Calu3 (cell line): ENCODE data around the gene PSMG3. TPM values are rescaled to one million over a fixed set of nuclear protein-coding genes. Genes with fewer than 3 reads are reported as not detected.

Source experiments
- BruUV-seq: library from RNA; stranded (reverse); fragments of 400-500 nt; replicated peaks from 2 replicates; lab custom pipeline; 2021; lab: Mats Ljungman, UMichigan
- CTCF ChIA-PET: fragments of 300-600 bp; sonication (Branson Sonifier 250); formaldehyde crosslinking; loops from one replicate; lab custom pipeline; 2022; ENCODE audit warnings: antibody characterized with exemption; lab: Charles Lee
- DNase-seq: peaks from one replicate; pipeline ENCODE4 v3.0.0; 2022
- H3K27ac Mint-ChIP-seq: one replicate; pipeline ENCODE4 v1.8.0; 2022; ENCODE audit warnings: mixed read lengths; ENCODE audit not compliant: unreplicated experiment
- H3K27me3 Mint-ChIP-seq: one replicate; pipeline ENCODE4 v1.8.0; 2022; ENCODE audit warnings: mixed read lengths; ENCODE audit not compliant: unreplicated experiment
- H3K36me3 Mint-ChIP-seq: one replicate; pipeline ENCODE4 v1.8.0; 2022; ENCODE audit warnings: mild to moderate bottlenecking, moderate library complexity, mixed read lengths; ENCODE audit not compliant: insufficient read depth, unreplicated experiment
- H3K4me1 Mint-ChIP-seq: one replicate; pipeline ENCODE4 v1.8.0; 2022; ENCODE audit warnings: mild to moderate bottlenecking, low read depth, mixed read lengths; ENCODE audit not compliant: unreplicated experiment
- H3K4me3 Mint-ChIP-seq: one replicate; pipeline ENCODE4 v1.8.0; 2022; ENCODE audit warnings: mild to moderate bottlenecking, low read depth, moderate library complexity, mixed read lengths; ENCODE audit not compliant: unreplicated experiment
- H3K9me3 Mint-ChIP-seq: one replicate; pipeline ENCODE4 v1.8.0; 2022; ENCODE audit warnings: low read depth, mixed read lengths; ENCODE audit not compliant: unreplicated experiment
- intact Hi-C: fragments of 100-400 bp; cut with micrococcal nuclease; formaldehyde crosslinking; loops from one replicate; pipeline ENCODE4 v1.10.0; 2022; ENCODE audit not compliant: unreplicated experiment
- total RNA-seq: library from RNA; stranded (reverse); gene quantifications from 2 replicates; pipeline ENCODE4 v1.2.3, GENCODE V29; 2022
- TF ChIP-seq, protein P1 (sequence below): fragments of 200-600 bp; IDR thresholded peaks from one replicate; pipeline ENCODE4 v1.8.0; 2022; ENCODE audit warnings: antibody characterized with exemption; ENCODE audit not compliant: unreplicated experiment

PSMG3 gene
- total RNA-seq, 1 experiment from 2014 or later: 64.0 TPM

DNA sequence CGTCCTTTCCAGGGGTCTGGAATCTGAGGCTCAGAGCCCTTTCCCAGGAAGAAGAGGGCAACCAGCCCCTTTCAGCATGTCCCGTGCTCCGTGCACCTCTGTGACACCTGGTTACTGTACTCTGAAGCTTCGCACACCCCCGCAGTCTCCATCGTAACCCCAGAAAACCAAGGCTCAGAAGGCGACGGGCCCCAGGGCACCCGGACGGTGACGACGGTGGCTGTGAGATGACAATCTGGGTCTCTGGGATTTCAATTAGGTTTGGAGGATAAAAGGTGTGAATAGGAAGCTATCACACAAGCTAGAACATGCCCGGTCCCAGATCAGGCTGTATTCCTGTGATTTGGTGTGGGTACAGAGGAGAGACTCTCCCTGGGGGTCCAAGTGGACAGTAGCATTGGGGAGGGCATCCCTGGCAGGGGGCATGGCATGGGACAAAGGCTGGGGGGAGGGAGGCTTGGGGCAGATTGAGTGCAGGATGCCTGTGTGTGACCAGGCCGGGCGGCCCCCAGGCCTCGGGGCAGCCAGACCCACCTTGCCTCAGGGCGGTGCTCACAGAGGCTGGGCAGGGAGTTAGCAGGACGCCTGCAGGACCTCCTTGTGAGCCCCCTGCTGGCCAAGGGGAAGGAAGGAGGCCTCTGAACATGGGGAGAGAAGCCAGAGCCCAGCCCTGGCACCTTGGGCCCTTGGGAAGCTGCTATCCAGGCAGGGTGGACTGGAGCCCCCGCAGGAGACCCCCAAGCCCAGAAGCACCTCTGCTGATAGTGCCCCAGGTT is 23.4 kb upstream of the PSMG3 start:
- H3K27me3 Mint-ChIP-seq: peaks cover 100% of the 10 kb centered on the region
- H3K4me1 Mint-ChIP-seq: no peaks in the 10 kb centered on the region
- intact Hi-C loops: no loop called here
- CTCF ChIA-PET: no interaction called here
- TF ChIP-seq, protein P1, sequence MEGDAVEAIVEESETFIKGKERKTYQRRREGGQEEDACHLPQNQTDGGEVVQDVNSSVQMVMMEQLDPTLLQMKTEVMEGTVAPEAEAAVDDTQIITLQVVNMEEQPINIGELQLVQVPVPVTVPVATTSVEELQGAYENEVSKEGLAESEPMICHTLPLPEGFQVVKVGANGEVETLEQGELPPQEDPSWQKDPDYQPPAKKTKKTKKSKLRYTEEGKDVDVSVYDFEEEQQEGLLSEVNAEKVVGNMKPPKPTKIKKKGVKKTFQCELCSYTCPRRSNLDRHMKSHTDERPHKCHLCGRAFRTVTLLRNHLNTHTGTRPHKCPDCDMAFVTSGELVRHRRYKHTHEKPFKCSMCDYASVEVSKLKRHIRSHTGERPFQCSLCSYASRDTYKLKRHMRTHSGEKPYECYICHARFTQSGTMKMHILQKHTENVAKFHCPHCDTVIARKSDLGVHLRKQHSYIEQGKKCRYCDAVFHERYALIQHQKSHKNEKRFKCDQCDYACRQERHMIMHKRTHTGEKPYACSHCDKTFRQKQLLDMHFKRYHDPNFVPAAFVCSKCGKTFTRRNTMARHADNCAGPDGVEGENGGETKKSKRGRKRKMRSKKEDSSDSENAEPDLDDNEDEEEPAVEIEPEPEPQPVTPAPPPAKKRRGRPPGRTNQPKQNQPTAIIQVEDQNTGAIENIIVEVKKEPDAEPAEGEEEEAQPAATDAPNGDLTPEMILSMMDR: peak; percentile 76
- no peaks in the 10 kb centered on the region for H3K9me3 Mint-ChIP-seq
- BruUV-seq: no TSS peak
- no peaks in the 10 kb centered on the region for H3K36me3 Mint-ChIP-seq
- H3K4me3 Mint-ChIP-seq: no peak overlapping the region
- no peak overlapping the region for H3K27ac Mint-ChIP-seq
- peak; percentile 70 for DNase-seq

GRCh38 chr7:1592299-1592871 is 22.6 kb upstream of the PSMG3 start:
- H3K27ac Mint-ChIP-seq: no peak overlapping the region
- DNase-seq: no peak
- H3K27me3 Mint-ChIP-seq: peaks cover 100% of the 10 kb centered on the region
- H3K4me1 Mint-ChIP-seq: no peaks in the 10 kb centered on the region
- H3K36me3 Mint-ChIP-seq: peaks cover 2% of the 10 kb centered on the region
- CTCF ChIA-PET: no interaction called here
- no peak overlapping the region for H3K4me3 Mint-ChIP-seq
- H3K9me3 Mint-ChIP-seq: no peaks in the 10 kb centered on the region
- intact Hi-C loops: no loop called here
- TF ChIP-seq, protein P1: no peak
- no TSS peak for BruUV-seq

GRCh38 chr7:1591876-1592275 is 22.0 kb upstream of the PSMG3 start:
- DNase-seq: no peak
- Mint-ChIP-seq H3K27me3 (peaks cover 100% of the 10 kb centered on the region), H3K4me1 (no peaks in the 10 kb centered on the region), H3K36me3 (peaks cover 5% of the 10 kb centered on the region), H3K27ac (no peak overlapping the region), H3K9me3 (no peaks in the 10 kb centered on the region), H3K4me3 (no peak overlapping the region)
- intact Hi-C loops: no loop called here
- CTCF ChIA-PET: interaction anchor here (0.5 kb wide), 1 partner anchor 384 kb away, joined by 4 read pairs; no protein-coding TSS in a partner anchor
- TF ChIP-seq, protein P1: no peak
- no TSS peak for BruUV-seq

DNA sequence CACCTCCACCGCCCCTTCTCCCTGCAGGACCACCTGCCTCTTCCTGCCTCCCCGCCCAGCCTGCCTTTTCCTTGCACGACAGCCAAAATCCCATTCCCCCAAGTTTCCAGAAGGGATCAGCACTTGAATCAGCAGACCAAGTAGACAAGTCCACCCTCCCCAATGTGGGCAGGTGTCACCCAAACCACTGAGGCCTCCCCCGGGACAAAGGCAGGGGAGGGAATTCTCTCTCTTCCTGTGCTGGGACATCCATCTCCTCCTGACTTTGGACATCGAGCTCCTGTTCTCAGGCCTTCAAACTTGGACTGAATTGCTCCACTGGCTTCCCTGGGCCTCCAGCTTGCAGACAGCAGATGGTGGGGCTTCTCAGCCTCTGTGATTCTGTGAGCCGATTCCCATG is 21.6 kb upstream of the PSMG3 start:
- DNase-seq: no peak
- CTCF ChIA-PET: interaction anchor here (0.5 kb wide), 1 partner anchor 383 kb away, joined by 4 read pairs; no protein-coding TSS in a partner anchor
- H3K27ac Mint-ChIP-seq: no peak overlapping the region
- TF ChIP-seq, protein P1: no peak
- no peaks in the 10 kb centered on the region for H3K4me1 Mint-ChIP-seq
- intact Hi-C loops: no loop called here
- no peaks in the 10 kb centered on the region for H3K9me3 Mint-ChIP-seq
- H3K27me3 Mint-ChIP-seq: peaks cover 100% of the 10 kb centered on the region
- BruUV-seq: no TSS peak
- H3K4me3 Mint-ChIP-seq: no peak overlapping the region
- peaks cover 5% of the 10 kb centered on the region for H3K36me3 Mint-ChIP-seq
